Stimulated activated CD8-positive, alpha-beta memory T cell treated with anti-CD3 and anti-CD28 coated beads, Interleukin-4, amount 100 ng/mL, for 1 hour (primary cell): Measurements from ENCODE around the gene PRICKLE2.

Experiments
- DNase-seq, 2 donors: peaks; one replicate each; pipeline ENCODE4 v3.0.0-alpha.2; 2020; ENCODE audit warnings: low read depth in 2 of 2, low spot score in 1 of 2

Gene PRICKLE2

DNA sequence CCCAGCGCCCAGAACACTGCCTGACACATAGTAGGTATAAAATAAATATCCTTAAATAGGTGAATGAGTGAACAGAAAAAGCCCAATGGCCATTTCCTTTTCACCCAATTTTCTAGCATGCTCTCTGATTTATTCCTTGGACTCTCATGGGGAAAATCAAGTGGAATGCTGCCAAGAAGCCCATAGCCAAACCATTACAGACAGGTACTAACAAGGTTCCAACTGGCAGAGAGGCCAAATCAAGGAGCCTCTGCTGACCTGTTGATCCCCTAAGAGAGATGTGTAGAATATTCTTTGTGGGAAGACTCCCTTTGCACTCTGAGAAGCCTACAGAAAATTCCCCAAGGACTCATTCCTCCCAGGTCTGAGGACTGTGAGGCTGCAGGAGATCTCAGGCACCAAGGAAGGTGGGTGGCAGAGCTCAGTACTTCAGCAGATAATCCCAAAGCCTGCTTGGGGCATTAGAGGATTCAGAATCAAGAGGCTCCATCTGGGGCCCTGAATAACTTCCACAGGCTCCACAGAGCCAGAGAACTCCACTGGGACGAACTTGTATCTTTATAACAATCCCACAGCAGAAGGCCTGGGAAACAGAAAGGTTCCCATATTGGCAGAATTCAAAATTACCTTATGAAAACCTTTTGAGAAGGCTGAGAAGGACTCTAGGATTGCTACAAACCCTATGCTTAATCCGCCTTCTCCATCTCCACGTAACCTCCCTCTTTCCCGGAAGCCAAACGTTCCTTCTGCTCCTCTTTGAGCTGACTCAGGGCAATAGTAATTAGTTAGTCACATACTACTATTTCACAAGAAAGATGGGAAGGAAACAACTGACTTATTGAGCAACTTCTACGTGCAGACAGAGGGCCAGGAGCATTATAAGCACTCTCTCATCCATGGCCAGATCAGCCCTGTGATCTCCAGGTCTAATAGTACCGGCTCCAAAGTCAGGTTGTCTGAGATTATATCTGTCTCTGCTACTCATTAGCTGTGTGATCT is 34.5 kb downstream of the PRICKLE2 start:
- DNase-seq, result no peak

DNA sequence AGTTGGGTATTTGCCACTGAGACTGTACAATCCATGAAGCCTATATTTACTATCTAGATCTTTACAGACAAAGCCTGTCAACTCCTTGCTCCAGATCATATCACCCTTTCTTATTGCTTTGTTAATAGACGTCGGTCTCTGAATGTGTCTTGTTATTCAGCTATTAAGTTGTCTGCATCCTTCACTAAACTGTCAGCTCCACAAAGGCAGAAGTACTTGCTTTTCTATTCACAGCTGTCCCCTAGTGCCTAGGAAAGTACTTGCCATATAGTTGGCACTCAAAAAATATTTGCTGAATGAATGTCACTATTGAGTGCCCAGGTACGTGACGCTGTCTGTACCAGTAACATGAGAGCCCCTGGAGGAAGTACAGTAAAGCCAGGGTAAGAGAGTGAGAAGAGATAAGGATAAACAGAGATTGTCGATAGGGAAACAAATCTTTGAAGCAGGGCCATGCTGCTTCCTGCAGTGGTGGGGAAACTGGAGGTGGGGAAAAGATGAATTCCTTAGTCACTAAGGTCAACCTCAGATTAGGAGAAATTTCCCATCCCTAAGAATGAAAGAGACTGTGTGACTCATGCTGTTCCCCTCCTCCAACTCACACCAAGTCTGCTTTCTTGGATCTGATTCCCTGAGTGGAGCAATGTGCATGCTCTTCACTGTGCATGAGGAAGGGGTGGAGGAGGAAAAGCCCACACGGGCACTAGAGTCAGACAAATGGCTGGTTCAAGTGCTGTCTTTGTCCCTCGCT is 36.3 kb downstream of the PRICKLE2 start:
- no peak for DNase-seq

- no peak for DNase-seq
Measured at GRCh38 chr3:64187065-64187959, 38.0 kb downstream of the PRICKLE2 start.

DNA sequence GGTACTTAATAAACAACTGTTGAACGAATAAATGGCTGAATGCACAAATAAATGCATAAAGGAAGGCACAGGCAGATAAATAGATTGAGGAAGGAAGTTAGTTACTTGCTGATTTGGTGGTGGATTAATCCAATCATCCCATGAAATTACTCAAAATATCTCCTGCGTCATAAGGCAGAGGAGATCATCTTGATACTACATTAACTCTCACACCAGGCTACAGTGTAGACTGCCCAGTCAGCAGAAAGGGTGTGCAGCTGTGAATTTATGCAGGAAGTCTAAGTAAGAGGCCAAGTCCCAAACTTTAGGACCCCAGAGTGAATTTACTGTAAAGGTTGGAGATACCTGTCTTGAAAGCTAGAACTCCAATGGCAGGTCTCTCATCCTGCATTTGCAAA is 38.6 kb downstream of the PRICKLE2 start:
- DNase-seq, result no peak

DNA sequence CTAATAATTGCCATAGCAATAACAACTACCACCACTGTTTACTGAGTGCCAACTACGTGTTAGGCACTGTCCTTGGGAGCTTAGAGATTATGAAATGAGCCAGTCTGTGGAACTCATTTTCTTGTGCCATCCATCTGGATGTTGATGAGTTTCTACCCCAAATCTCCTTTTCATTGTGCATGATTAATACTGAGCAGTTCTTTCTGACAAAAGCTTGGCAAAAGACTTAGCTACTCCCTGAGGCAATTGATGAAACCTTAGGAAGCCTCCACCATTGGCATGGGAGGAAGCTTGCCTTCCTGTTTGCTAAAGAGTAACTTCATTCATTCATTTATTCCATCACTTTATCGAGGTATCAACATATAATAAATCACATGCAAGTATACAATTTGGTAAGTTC is 39.8 kb downstream of the PRICKLE2 start:
- DNase-seq, result no peak

DNA sequence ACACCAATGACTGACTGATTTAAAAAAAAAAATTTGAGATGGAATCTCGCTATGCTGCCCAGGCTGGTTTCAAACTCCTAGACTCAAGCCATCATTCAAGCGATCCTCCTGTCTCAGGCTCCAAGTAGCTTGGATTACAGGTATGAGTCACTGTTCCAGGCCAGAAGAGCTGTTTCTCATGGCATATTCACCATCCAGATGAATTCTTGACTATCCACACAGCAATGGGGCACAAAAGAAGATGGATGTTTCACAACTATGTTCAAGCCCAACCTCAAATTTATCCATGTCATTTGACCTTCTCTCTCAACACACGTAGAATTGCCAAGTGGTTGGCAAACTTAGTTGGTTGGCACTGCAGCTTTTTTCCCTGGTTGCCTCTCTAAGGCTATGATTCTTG is 40.6 kb downstream of the PRICKLE2 start:
- DNase-seq, result no peak

DNA sequence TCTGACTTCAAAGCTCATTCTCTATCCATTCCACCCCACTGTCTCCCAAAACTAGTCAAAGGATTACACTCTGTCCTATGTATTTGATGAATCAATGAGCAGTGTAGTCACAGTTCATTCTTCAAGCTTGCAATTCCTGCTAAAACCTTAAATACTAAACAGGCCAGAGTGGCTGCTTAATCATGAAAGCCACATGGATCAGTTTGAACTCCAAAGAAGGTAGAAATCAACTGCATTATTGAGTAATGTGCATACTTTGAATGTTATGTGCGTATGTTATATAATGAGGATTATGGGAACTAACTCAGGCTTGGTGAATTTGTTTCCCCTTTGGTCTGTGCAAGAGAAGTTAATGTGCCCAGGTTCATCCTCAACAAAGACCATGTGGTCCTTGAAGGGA is 45.4 kb downstream of the PRICKLE2 start:
- DNase-seq, result no peak

- DNase-seq, result no peak
Measured at GRCh38 chr3:64179249-64179648, 46.0 kb downstream of the PRICKLE2 start.

DNA sequence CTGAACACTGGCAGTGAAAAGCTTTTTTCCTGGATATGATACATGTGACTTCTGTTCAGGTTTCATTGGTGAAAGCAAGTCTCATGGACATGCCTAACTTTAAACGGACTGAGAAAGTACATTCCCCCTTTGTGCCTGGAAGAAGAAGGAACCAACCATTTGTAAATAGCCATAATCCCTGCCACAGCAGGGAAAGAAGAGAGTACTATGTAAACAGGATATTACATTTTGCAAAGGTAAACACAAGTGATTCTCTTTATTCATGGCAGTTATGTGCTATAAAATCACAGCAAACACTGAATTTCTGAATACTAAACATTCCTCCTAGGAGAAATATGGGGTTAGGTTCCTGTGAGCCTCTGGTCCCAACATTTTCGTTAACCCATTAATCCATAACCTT is 46.8 kb downstream of the PRICKLE2 start:
- DNase-seq, result no peak

- no peak for DNase-seq
Measured at GRCh38 chr3:64176461-64176996, 48.7 kb downstream of the PRICKLE2 start.

DNA sequence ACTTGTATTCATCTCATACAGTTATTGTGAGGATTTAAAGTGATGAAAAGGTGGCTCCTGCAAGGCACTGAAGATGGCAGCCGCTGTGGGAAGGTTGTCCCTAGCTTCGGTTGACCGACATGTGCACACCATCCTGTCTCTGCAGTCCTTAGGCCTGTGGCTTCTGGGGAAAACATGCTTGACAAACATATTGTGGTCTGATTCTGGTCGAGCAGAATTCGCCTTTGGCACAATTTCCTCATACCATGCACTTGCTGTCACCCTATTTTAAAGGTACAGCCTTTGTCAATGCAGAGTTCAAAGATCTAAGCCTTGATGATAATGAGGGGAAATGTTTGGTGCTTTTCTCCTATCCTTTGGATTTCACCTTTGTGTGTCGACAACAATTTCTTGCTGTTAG is 50.9 kb downstream of the PRICKLE2 start:
- no peak for DNase-seq

GRCh38 chr3:64173563-64173962 is 51.7 kb downstream of the PRICKLE2 start:
- DNase-seq, result no peak

- no peak for DNase-seq
Measured at GRCh38 chr3:64170270-64170669, 55.0 kb downstream of the PRICKLE2 start.

DNA sequence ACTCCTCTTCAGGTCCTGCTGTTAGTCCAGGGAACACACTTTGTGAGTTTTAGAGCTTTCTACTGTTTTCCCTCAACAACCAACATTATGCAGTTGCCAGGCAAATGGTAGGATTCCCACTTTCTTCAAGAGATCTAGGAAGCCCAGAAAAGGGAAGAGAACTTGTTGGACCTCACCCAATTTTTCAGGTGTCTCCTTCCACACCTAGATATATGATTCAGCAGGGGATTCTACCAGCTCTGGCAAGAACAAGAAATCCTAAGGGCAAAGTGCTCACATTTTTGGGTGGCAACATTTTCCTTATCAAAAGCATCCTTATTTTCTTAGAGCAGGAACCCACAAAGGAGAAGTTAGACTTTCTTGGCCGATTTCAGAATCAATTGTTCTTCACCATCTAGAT is 57.4 kb downstream of the PRICKLE2 start:
- no peak for DNase-seq

DNA sequence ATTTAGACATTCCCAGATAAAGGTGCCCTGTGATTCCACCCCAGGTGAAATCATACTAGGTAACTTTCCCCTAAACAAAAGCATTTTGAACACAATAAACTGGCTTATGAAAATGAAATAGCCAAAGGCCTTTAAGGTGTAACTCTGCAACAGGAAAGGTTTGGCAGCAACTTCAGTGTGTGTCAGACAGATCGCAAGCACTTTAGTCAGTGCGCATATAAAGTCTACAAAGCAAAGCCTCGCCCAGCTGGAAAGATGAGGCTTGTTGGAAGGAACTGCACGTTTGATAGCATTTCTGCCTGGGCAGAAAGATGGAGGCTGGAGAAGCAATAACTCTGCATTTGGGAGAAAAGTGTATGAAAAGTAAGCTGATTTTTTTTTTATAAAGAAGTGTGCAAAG is 57.9 kb downstream of the PRICKLE2 start:
- no peak for DNase-seq

DNA sequence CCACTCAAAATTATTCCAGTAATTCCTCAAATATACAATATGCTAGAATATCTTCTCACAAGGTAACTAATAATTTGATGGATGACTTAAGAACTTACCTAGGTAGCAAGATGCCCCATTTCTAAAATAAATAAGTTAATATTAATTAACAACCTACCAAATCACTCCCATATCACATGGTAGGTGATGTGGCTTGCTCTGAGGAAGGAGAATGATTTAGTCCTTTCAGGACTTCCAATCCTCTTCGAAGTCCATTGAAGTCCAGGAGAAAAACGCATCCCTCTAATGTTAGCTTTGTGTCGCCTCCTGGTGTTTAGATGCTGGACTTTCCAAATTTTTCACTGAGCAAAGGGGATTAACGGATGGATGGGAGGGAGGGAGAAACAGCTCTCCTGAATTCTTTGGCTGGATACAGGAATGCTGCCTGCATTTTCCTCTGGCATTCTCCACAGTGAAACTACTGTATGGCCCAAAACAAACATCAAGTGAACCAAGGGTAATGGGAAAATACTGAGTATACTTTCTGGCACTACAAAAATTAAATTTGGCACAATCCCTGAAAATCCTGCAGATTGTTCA is 58.6 kb downstream of the PRICKLE2 start:
- no peak for DNase-seq

DNA sequence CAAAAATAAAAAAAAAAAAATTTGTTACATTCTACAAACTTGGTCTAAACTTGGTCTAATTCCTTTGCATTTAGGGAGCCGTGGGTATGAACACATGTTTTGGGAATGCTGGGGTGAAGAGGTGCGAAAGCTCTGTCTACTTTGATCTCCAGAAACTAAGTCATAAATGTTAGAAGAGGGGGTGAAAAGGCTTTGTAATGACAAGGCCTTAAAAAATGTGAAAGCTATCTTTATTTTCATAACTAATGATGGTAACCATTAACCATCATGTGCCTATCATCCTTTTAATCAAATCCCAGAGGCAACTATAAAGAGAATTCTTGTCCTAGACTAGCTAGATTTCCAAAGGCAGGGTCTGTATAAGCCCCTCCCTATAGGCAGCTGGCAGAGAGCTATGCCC is 60.9 kb downstream of the PRICKLE2 start:
- no peak for DNase-seq

- DNase-seq, result no peak
Measured at GRCh38 chr3:64163755-64164148, 61.5 kb downstream of the PRICKLE2 start.

DNA sequence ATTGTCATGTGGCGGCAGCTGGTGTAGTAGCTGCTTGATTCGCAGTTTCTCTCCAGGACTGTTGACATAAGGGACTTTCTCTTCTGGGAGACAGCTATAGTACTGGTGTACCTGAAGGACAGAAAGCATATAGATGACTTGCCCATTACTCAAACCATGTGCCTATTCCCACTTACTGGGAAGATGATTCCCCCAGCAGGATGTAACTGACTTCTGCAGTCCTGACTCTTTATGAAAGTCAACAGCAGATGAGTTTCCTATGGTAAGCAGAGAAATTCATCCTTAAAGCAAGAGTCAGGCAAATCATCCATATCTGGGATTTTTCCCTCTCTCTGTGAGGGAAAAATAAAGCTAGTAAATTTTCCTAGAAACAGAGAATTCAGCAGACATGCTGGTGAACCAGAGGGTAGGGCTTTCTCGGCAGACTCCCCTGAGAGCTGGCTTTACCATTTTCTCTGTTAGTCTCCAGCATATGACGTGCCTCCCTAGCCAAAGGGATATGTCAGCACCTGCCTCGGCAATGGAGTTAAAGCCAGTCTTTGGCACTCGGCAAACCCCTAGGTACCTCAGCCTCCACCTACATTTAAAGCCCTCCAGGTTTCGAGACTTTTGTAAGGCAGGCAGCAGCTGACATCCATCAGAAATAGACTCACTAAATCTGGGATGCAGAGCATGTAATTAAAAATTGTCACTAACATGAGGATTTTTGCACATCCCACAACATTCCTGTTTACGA is 62.1 kb downstream of the PRICKLE2 start:
- no peak for DNase-seq

DNA sequence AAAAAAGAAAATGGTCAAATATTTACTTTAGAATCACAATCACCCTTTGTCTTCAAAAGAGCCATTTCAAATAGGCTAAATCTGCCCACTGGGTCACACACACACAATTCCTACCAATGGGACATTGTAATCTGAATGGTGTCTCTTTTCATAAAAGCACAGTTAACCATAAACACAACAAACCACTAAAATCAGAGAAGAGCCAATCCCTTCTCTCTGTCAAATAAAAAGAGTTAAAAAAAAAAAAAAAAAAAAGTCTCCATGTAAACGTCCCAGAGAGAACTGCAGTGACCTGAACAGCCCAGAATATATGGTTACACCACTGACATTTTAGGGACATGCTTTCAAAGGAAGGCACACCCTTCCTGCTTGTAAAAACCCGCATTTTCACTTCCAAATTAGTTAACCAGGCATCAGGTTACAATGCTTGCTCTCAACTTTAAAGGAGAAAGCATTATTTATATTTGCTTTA is 63.7 kb downstream of the PRICKLE2 start:
- no peak for DNase-seq
